DMS53 treated with DMSO at 0.1 percent for 48 hours (cell line): Measurements from ENCODE around the gene D2HGDH.
"Not testable (repeated sequence)": the region's sequence is repeated elsewhere in the genome, so short reads cannot be mapped to it uniquely, and the experiment has no call there.

Experiments used
- DNase-seq: peaks from one replicate; lab custom pipeline; 2025; ENCODE audit not compliant: unreplicated experiment; lab: John Stamatoyannopoulos, UW

The D2HGDH gene

DNA sequence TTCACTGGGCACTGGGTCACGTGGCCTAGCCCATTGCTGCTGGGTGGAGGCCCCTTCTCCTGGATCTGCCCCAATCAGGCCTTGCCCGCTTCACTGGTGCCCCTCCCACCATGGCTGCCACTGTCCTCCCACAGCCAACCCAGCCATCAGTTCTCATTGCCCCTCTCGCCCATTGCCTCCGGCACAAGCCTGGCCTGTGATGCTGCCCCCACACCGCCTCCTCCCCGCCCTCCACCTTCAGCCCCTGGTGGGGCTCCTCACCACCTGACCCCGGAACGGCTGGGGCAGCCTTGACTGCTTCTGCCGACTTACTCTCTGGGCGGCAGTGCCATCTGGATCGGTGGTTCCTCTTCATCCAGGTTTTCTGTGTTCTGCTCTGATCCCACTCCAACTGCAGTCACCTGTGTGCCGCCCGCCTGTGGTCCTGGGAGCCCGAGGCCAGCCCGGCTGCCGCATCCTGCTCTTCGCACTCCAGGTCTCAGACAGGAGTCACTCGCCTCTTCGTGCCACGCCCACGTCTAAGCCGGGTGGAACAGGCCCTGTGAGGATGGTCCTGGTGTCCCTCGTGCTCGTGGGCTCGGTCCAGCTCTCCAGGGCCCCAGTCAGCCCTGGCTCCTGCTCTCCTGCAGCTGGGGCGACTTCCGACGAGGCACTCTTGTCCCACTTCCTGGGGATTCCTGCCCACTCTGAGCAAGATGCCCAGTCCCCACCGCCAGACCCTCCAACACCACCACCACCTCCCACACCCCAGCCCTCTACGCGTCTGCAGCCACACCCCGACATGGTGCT is 14.2 kb downstream of the D2HGDH start:
- no peak for DNase-seq

DNA sequence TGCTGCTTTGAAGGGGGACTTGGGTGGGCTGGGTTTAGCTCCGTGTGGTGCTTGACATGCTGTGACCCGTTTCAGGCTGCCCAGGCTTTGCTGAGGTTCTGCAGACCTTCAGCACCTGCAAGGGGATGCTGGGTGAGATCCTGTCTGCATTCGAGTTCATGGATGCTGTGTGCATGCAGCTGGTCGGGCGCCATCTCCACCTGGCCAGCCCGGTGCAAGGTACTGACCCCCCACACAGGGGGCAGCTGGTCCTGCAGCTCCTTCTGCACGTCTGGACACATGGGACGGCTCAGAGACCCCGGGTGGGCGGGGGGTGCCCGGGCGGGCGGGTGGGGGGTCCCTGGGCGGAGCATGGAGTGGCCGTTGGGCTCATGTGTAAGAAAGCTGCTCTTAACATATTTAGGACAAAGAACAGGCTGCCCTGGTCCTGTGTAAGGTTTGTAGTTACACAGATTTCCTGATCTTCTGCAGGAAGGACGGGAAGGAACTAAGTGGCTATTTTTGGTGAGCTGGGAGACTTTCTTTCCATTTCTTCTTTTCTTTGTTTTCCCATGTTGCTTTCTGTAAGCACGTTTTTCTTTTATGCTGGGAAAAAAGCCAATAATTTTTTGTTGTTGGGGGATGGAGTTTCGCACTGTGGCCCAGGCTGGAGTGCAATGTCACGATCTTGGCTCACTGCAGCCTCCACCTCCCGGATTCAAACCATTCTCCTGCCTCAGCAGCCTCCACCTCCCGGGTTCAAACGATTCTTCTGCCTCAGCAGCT is 15.8 kb downstream of the D2HGDH start:
- DNase-seq: no peak

DNA sequence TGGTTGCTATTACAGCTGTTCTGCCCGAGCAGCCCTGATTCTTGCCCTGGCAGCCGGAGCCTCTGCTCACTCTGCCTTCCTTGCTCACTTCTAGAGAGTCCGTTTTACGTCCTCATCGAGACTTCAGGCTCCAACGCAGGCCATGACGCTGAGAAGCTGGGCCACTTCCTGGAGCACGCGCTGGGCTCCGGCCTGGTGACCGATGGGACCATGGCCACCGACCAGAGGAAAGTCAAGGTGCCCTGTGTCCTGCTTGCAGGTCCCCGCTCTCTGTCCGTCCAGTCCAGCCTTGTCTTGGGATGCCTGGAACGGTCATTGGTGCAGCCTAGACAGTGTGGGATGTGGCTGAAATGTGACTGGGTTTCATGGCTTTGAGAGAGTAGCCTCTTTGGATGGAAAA is 16.7 kb downstream of the D2HGDH start:
- no peak for DNase-seq

DNA sequence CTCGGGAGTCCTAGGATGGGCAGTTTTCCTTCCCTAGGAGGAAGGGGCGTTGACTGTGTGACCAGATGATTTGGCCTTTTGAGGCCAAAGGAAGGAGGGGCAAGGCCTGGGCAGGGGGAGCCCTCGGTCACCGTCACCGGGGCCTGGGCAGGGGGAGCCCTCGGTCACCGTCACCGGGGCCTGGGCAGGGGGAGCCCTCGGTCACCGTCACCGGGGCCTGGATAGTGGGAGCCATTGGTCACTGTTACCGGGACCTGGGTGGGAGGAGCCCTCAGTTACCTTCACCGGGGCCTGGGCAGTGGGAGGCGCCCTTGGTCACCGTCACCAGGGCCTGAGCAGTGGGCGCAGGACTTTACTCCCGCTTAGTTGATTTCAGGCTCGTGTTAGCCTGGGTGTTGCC is 17.3 kb downstream of the D2HGDH start:
- DNase-seq: no peak

DNA sequence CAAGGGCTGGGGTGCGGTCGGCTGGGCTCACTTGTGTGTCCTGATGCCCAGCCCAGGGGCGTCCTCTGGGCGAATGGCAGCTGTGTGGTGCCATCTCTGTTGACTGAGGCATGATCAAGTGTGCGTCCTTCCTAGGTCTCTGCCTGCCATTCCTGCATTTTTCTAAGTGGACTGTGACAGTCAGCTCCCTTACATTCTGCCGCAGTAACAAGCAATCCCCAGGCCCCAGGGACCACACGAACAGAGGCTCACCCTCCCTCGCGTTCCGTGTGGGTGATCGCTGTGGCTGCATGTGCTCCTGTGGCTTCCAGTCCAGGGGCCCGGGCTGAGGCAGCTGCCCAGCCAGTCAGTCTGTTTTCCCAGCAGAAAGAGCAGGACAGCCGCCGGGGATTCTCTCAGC is 17.8 kb downstream of the D2HGDH start:
- no peak for DNase-seq

DNA sequence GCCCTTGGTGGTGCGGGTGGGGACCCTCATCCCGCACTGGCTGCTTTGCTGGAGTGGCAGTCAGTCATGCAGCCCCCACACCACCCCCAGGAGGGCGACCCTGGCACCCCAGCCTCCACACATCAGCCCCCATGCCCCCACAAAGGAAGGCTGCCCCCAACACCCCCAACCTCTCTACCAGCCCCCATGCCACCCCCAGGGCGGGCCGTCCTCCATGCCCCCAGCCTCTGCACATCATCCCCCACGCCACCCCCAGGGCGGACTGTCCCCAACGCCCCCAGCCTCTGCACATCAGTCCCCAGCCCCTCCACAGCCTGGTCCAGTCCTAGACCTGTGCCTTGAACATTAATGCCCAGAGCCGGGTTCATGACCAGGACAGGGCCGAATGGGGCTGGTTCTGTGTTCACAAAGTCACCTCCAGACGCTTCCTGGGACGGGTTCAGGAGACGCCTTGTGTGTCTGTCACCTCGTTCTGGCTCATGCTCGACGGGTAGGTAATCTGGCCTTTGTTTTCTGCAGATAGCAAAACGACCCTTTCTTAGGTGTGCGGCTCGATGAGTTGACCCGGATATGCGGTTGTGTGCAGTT is 18.4 kb downstream of the D2HGDH start:
- DNase-seq: no peak

DNA sequence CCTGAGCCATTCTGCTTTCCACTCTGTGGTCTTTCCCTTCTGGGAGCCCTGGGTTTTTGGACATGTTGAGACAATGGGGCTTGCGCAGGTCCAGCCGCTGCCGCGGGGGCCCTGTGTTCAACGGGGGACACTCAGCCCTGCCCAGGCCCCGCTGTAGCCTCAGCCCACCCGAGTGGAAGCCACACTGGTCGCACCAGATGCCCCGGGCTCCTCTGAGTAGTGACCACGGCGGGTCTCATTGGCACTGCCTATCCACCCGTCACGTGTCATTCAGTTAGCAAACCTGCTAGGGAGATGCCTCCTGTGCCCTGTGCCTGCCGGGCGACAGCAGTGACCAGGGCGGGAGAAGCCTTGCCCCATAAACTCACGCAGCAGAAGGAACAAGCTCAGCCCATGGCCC is 19.1 kb downstream of the D2HGDH start:
- DNase-seq: no peak

DNA sequence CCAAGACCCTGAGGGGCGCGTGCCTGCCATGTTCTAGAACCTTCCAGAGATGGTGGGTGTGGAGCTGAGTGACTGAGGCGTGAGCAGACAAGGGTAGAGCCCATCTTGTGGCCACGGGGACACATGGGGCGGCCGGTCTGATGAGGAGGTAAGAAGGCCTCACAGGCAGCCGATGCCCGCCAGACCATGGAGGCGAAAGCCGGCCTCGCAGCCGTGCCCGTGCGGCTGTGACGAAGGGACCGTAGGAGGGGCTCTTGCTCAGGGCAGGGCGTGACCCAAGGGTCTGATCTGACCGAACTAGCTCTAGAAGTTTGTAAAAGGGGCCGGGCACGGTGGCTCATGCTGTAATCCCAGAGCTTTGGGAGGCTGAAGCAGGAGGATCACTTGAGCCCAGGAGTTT is 19.6 kb downstream of the D2HGDH start:
- DNase-seq: no peak

DNA sequence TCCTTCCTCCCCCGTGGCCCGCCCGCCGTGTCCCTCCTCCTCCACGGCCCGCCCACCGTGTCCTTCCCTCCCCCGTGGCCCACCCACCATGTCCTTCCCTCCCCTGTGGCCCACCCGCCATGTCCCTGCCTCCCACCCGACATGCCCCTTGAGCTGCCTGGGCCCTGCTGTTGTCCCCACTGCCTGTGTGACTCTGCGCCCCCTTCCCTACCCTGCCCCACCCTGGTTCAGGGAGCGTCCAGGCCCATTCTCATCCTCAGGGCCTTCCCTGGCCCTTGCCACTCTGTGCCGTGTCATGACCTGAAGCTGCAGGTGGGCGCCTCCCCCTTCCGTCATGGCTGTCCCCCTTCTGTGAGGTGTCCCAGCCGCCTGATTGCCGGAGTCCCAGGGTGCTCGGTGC is 20.7 kb downstream of the D2HGDH start:
- no peak for DNase-seq

DNA sequence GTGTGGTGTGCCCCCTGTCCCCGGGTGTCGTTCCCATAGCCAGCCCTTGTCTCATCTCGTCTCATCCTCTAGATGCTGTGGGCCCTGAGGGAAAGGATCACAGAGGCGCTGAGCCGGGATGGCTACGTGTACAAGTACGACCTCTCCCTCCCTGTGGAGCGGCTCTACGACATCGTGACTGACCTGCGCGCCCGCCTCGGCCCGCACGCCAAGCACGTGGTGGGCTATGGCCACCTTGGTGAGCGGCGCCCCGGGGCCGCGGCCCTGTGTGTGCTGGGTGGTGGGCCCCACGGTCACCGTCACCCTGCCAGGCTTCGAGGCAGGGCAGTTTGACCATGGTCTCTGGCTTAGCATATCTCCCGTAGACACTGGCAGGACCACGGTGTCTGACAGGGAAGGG is 21.3 kb downstream of the D2HGDH start:
- no peak for DNase-seq

DNA sequence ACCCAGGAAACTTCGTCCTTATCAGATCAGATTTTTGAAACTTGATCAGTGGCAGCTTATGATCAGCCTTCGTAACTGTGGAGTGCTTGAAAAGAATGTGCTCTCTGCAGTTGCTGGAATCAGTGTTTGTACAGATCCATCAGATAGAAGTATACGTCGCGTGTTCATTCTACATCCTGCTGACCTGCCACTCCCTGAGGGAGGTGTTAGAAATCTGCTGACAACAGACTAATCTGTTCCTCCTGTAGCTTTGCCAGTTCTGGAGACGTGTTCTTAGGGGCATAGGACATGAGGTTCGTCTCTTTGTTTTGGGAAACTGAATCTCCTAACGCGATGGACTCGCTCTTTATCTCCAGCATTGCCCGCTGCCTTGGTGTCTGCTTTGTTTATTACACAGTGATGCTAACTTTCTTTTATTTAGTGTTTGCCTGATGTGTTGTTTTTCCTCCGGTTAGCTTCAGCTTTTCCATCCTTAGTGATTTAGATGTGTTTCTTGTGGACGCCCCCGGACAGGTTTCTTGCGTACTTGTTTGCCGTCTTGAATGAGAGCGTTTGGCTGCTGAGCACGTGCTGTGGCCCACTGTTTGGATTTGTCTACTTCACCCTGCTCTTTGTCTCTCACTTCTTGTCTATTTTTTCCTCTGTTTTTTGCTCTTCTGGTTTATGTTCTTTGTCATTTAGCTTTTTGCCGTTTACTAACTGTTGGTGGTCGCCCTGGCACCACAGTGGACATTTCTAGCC is 24.8 kb downstream of the D2HGDH start:
- DNase-seq: no peak

DNA sequence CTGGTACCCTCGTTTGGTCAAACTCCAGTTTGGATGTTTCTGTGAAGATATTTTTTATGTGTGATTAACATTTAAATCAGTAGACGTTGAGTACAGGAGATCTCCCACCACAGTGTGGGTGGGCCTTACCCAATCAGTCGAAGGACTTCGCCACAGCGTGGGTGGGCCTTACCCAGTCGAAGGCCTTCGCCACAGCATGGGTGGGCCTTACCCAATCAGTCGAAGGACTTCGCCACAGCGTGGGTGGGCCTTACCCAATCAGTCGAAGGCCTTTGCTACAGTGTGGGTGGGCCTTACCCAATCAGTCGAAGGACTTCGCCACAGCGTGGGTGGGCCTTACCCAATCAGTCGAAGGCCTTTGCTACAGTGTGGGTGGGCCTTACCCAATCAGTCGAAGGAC is 25.5 kb downstream of the D2HGDH start:
- not testable (repeated sequence) for DNase-seq

DNA sequence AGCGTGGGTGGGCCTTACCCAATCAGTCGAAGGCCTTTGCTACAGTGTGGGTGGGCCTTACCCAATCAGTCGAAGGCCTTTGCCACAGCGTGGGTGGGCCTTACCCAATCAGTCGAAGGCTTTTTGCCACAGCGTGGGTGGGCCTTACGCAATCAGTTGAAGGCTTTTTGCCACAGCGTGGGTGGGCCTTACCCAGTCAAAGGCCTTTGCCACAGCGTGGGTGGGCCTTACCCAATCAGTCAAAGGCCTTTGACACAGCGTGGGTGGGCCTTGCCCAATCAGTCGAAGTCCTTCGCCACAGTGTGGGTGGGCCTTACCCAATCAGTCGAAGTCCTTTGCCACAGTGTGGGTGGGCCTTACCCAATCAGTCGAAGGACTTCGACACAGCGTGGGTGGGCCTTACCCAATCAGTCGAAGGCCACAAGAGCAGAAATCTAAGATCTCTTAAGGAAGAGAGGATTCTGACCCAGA is 25.9 kb downstream of the D2HGDH start:
- no peak for DNase-seq

DNA sequence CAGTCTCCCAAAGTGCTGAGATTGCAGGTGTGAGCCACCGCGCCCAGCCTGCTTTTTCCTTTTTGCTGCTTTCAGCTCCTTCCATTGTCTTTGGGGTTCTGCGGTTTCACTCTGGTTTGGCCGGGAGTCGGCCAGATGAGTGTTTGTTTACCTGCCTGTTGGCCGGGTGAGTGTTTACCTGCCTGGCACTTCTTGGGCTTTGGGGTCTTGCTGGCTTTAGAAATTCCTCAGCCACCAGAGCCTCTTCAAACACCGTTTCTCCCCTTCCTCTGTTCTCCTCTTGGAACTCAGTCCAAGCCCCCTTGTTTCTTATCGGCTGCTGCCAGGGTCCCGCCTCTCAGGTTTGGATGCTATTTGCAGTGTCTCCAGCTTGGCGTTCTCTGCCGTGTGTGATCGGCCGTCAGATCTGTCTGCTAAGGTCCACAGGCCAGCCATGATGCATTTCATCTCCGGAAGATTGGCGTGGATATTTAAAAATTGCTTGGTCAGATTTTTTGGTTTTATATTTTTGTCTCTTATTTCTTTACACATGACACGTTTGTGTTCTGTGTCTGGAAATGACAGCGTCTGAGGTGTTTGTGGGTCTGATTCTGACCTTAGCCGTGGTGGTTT is 28.0 kb downstream of the D2HGDH start:
- peak; percentile 33 for DNase-seq

DNA sequence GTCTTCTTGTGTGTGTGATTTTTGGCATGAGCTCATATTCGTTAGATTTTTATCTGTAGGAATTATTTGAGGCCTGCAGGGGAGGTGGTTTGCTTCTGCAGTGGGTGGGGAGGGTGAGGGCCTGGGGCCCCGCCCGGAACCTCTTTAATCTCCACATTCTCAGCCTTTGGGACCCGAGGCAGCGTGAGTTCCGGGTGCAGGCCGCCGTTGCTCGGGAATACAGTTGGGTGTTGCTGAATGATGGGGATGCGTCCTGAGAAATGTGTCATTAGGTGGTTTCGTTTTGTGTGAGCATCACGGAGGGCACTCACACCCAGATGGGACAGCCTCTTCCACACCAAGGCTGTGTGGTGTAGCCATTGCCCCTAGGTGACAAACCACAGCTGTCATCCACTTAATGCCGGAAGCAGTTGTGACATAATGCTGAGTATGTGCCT is 28.5 kb downstream of the D2HGDH start:
- DNase-seq: no peak

DNA sequence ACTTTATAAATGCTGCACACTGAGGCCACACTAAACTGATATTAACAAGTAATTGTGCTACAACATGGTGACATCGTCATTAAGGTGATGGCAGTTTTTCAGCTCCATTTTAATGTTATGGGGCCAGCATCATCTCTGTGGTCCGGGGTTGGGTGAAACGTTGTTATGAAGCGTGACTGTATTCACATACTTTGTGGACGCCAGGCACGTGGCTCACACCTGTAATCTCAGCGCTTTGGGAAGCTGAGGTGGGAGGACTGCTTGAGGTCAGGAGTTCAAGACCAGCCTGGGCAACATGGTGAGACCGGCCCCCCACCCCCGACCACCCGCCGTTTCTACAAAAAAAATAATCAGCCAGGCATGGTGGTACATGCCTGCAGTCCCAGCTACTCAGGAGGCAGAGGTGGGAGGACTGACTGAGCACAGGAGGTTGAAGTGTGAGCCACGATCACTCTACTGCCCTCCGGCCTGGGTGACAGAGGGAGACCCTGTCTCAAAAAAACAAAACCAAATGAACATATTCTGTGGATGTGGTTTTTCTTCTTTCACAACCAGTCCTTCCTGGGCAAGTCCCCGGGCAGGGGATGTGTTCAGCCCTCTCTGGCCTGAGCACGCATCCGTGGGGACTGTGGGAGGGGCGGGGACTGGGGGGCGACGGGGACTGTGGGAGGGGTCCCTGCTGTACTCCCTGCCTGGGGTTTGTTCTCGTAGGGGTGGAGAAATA is 29.3 kb downstream of the D2HGDH start:
- no peak for DNase-seq

DNA sequence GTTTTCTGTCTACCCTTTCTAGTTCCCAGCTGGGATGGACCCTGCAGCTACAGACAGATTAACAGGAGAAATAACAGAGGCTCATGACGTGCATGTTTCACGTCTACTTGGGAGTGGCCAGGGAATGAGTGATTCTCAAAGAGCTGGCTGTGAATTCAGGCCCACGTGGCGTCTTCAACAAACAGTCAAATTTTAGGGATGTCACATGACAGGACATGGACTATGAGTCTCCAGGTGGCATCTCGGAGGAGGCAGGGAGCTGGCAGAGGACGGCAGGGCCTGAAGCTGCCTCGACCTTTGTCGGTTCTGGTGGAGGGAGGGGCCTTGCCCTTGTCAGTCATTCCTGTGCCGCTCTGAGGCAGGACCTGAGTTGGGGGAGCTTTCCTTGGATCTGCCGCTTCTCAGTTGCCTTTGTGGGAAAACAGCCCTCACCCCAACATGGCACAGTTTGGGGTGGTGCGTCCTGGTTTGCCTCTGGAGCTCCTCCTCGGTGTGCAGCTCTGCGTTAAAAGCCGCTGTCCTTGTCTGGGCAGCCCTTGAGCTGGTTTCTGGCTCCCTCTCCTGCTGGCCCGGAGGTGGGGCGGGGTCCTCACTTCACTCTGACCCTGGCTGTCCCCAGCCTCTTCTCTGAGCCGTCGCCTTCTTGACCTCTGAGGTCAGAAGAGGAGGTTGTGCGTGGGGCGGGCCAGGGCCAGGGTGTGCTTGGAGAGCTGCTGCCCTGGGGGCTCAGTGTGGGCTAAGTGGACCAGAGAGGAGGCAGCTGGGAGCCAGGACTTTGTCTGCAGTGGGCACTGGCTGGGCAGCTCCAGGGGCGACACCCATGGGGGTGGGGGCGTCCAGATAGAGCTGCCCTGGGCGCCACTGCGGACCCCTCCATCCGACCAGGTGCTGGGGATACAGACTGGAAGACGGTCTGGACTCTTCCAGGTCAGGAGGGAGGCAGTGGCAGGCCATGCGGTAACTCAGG is 30.1 kb downstream of the D2HGDH start:
- DNase-seq: no peak

DNA sequence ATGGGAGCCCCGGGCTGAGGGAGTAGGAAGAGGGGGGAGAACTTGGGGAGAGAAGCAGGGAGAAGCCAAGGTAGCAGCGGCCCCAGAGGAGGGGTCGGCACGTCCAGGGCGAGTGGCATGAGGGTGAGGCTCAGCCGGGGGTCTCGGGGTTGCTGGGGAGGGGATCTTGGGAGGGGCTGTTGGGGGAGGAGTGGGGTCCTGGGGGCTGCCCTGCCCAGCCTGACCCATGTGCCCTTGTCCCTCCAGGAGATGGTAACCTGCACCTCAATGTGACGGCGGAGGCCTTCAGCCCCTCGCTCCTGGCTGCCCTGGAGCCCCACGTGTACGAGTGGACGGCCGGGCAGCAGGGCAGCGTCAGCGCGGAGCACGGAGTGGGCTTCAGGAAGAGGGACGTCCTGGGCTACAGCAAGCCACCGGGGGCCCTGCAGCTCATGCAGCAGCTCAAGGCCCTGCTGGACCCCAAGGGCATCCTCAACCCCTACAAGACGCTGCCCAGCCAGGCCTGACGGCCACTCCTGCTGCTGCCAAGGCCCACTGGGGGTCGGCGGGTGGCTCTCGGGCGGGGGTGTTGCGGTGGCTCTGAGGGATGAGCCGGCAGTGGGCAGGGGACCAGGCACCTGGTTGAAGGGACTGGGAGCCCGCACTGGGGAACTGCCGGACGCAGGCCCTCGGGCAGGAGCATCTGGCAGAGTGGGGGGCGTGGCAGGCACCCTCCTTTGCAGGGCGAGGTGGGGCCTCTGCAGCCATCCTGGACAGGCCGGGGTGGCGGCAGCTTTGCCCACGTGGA is 33.2 kb downstream of the D2HGDH start:
- no peak for DNase-seq
